HEK293T (cell line): ENCODE measurements around the gene ANKRD42.

ENCODE experiments used
- ARNT ChIP-seq: fragments of 450-650 bp; IDR thresholded peaks from 2 replicates; pipeline ENCODE4 v1.6.1; 2017; ENCODE audit warnings: mild to moderate bottlenecking
- BHLHE40 ChIP-seq: fragments of 450-650 bp; IDR thresholded peaks from 2 replicates; pipeline ENCODE4 v1.6.1; 2016; ENCODE audit warnings: mild to moderate bottlenecking, moderate library complexity, borderline replicate concordance
- FOXA1 ChIP-seq: fragments of 450-650 bp; IDR thresholded peaks from 2 replicates; pipeline ENCODE4 v1.6.1; 2016; ENCODE audit warnings: mild to moderate bottlenecking
- FOXK2 ChIP-seq: fragments of 450-650 bp; IDR thresholded peaks from 2 replicates; pipeline ENCODE4 v1.6.1; 2016; ENCODE audit warnings: mild to moderate bottlenecking
- FOXM1 ChIP-seq: fragments of 450-650 bp; IDR thresholded peaks from 2 replicates; pipeline ENCODE4 v1.6.1; 2017; ENCODE audit warnings: mild to moderate bottlenecking, borderline replicate concordance
- HDGF ChIP-seq: fragments of 450-650 bp; IDR thresholded peaks from 2 replicates; pipeline ENCODE4 v1.6.1; 2017; ENCODE audit warnings: antibody characterized with exemption, borderline replicate concordance
- LEF1 ChIP-seq: fragments of 450-650 bp; IDR thresholded peaks from 2 replicates; pipeline ENCODE4 v1.6.1; 2017; ENCODE audit warnings: mild to moderate bottlenecking, borderline replicate concordance
- SP1 ChIP-seq: fragments of 450-650 bp; IDR thresholded peaks from 2 replicates; pipeline ENCODE4 v1.6.1; 2017
- SUZ12 ChIP-seq: fragments of 450-650 bp; IDR thresholded peaks from 2 replicates; pipeline ENCODE4 v1.6.1; 2016; ENCODE audit warnings: mild to moderate bottlenecking

- no peak for TF ChIP-seq ARNT
- TF ChIP-seq HDGF, result no peak
- no peak for TF ChIP-seq SUZ12
- no peak for TF ChIP-seq FOXM1
- no peak for TF ChIP-seq FOXK2
- no peak for TF ChIP-seq BHLHE40
- TF ChIP-seq FOXA1, result no peak
- no peak for TF ChIP-seq SP1
- TF ChIP-seq LEF1, result no peak
Measured at GRCh38 chr11:83249972-83250593, 56.6 kb downstream of the ANKRD42 start.
